Left lung (tissue), 10 donors: ENCODE results near the gene IL34. TPM values are rescaled to one million over a fixed set of nuclear protein-coding genes. Genes with fewer than 3 reads are reported as not detected.

Experiments used
- ATAC-seq: fragments of 200-7000 bp; cut with Tn5 transposase; one replicate; pipeline ENCODE4 v1.9.1; 2020; ENCODE audit warnings: moderate library complexity
- DNase-seq, 4 donors: peaks; one replicate each; pipeline ENCODE4 v3.0.0-alpha.2; 2013 to 2020
- H3K27ac ChIP-seq, 2 donors: fragments of 200-600 bp; sonication (generic) in 1 of 2; one replicate each; pipeline versions ENCODE4 v1.5.0 to v1.8.0; 2020 to 2021
- H3K27me3 ChIP-seq, 2 donors: fragments of 200-600 bp; sonication (generic) in 1 of 2; one replicate each; pipeline versions ENCODE4 v1.5.0 to v1.8.0; 2020 to 2021
- H3K36me3 ChIP-seq, 2 donors: fragments of 200-600 bp; sonication (generic) in 1 of 2; one replicate each; pipeline versions ENCODE4 v1.5.0 to v1.8.0; 2020 to 2021
- H3K4me1 ChIP-seq, 2 donors: fragments of 200-600 bp; one replicate each; pipeline ENCODE4 v1.8.0; 2021
- H3K4me3 ChIP-seq, 2 donors: fragments of 200-600 bp; sonication (generic) in 1 of 2; one replicate each; pipeline versions ENCODE4 v1.5.0 to v1.8.0; 2020 to 2021; ENCODE audit warnings: mild to moderate bottlenecking in 1 of 2
- H3K9me3 ChIP-seq, 2 donors: fragments of 200-600 bp; sonication (generic) in 1 of 2; one replicate each; pipeline versions ENCODE4 v1.5.0 to v1.8.0; 2020 to 2021
- intact Hi-C, 2 donors: fragments of 100-400 bp; cut with DNase I; formaldehyde crosslinking; loops; one replicate each; pipeline versions ENCODE4 v1.11.2 to v1.14.2; 2022
- polyA plus RNA-seq, 6 donors: library from polyadenylated mRNA; unstranded; fragments of 120-200 nt; gene quantifications; one replicate each; pipeline ENCODE4 v1.2.1, GENCODE V29; 2013; ENCODE audit not compliant: insufficient read length in 6 of 6
- total RNA-seq, 2 donors: library from RNA; stranded (reverse); fragmentation: NEBNext Ultra II Directional; extraction: Animal tissue kit (Norgen Biotek cat#: 25700); gene quantifications; one replicate each; pipeline ENCODE4 v1.2.1, GENCODE V29; 2021
- TF ChIP-seq, protein P1 (sequence below), 2 donors: fragments of 200-600 bp; sonication (generic) in 1 of 2; IDR thresholded peaks; one replicate each; pipeline versions ENCODE4 v1.5.0 to v1.8.0; 2021; ENCODE audit warnings: antibody characterized with exemption in 2 of 2
- donor health status: DM: no; HTN: yes; CAD: no.
- donor health status: DM: no; HTN: no; CAD: no.

The IL34 gene
- total and polyA plus RNA-seq, 8 donors = 0.24 to 4.1 (median 0.45) TPM

DNA sequence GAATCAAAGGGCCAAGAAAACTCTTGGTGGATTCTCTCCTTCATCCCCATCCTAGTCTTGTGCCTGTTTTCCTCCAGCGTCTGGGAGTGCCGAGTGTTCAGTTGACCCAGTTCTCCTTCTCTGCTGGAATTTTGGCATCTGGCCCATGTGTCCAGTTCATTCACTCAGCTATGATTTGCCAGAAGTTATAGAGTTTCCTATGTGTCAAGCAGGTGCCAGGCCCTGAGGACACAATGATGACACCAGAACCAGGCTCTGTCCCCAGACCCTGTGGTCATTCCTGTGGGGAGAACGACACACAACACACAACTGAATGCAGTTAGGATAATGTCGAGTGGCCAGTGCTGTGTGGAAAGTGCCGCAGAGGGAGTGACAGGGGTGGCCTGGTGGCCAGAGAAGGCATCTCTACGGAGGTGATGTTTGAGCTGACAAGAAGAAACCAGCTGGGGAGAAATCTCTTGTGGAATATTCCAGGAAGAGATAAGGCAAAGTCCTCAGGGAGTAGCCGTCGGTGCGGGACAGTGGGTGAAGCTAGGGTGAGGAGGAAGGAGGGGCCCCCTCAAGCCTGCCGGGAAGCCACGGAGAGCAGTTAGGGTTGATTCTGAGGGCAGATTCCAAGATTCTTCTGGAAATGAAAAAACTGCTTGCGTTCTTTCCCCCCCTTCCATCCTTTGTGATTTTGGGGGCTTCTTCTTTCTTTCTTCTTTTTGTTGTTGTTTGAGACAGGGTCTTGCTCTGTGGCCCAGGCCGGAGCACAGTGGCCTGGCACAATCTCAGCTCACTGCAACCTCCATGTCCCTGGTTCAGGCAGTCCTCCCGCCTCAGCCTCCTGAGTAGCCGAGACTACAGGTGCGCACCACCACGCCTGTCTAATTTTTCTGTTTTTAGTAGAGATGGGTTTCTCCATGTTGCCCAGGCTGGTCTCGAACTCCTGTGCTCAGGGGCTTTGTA lies 35.8 kb upstream of the IL34 start:
- ATAC-seq (peak; percentile 35), DNase-seq (no peak)
- Histone ChIP-seq H3K27ac (no peak overlapping the region), H3K4me1 (no peaks in the 10 kb centered on the region), H3K4me3 (no peak overlapping the region), H3K27me3 (no peaks in the 10 kb centered on the region), H3K36me3 (no peaks in the 10 kb centered on the region), H3K9me3 (no peaks in the 10 kb centered on the region)
- TF ChIP-seq, protein P1, sequence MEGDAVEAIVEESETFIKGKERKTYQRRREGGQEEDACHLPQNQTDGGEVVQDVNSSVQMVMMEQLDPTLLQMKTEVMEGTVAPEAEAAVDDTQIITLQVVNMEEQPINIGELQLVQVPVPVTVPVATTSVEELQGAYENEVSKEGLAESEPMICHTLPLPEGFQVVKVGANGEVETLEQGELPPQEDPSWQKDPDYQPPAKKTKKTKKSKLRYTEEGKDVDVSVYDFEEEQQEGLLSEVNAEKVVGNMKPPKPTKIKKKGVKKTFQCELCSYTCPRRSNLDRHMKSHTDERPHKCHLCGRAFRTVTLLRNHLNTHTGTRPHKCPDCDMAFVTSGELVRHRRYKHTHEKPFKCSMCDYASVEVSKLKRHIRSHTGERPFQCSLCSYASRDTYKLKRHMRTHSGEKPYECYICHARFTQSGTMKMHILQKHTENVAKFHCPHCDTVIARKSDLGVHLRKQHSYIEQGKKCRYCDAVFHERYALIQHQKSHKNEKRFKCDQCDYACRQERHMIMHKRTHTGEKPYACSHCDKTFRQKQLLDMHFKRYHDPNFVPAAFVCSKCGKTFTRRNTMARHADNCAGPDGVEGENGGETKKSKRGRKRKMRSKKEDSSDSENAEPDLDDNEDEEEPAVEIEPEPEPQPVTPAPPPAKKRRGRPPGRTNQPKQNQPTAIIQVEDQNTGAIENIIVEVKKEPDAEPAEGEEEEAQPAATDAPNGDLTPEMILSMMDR (IDR thresholded peaks at IDR 0.05) = no peak
- intact Hi-C loops = no loop called here

DNA sequence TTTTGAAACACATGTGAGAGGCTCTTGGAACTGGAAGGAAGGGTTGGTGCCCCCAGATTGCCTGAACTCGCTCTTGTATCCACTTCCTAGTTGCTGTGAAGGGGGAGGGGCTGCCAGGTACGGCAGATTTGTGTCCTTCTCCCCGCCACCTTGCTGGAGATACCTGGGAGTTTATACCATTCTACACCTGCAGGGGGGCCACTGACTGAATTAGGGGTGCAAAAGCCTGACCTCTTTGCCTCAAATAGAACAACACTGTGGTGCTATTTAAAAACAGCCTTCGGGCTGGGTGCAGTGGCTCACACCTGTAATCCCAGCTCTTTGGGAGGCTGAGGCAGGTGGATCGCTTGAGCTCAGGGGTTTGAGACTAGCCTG lies 35.1 kb upstream of the IL34 start:
- TF ChIP-seq, protein P1 (IDR thresholded peaks at IDR 0.05) = no peak
- Histone ChIP-seq H3K36me3 (no peaks in the 10 kb centered on the region), H3K27me3 (no peaks in the 10 kb centered on the region), H3K27ac (no peak overlapping the region), H3K4me1 (no peaks in the 10 kb centered on the region), H3K9me3 (no peaks in the 10 kb centered on the region), H3K4me3 (no peak overlapping the region)
- DNase-seq (no peak), ATAC-seq (no peak)
- intact Hi-C loops = no loop called here

DNA sequence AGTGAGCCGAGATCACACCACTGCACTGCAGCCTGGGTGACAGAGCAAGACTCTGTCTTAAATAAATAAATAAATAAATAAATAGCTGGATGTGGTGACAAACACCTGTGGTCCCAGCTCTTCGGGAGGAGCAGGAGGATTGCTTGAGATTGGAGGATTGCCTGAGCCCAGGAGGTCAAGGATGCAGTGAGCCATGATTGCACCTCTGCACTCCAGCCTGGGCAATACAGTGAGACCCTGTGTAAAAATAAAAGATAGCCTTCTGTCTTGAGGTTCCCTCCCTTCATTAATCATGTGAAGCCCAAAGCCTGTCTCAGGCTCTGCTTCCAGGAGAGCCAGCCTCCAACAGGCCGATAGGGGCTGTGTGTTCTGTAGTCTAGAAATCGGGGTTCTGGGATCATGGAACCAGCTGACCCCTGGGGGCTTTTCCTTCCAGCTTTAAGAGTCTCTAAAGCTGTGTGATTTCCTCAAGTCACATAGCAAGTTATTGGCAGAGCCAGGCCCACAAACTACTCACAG lies 34.5 kb upstream of the IL34 start:
- no peaks in the 10 kb centered on the region for H3K4me1 ChIP-seq
- H3K27me3 ChIP-seq = no peaks in the 10 kb centered on the region
- intact Hi-C loops = no loop called here
- TF ChIP-seq, protein P1 (IDR thresholded peaks at IDR 0.05) = no peak
- H3K4me3 ChIP-seq = no peak overlapping the region
- H3K36me3 ChIP-seq = no peaks in the 10 kb centered on the region
- no peak overlapping the region for H3K27ac ChIP-seq
- no peak for DNase-seq
- no peak for ATAC-seq
- no peaks in the 10 kb centered on the region for H3K9me3 ChIP-seq

DNA sequence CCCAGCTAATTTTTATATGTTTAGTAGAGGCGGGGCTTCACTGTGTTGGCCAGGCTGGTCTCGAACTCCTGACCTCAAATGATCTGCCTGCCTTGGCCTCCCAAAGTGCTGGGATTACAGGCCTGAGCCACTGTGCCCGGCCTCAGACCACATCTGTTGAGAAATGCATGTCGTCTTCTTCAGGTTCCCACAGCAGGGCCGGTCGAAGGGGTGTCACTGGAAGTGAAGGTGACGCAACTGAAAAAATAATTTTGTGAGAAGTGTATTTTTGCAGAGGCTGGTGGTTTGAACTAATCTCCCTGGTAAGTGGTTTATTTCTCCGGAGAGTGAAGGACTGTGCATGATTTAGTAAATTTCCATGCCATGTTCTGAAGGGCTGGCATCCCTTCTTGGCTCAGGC lies 33.4 kb upstream of the IL34 start:
- Histone ChIP-seq H3K27ac (no peak overlapping the region), H3K9me3 (no peaks in the 10 kb centered on the region), H3K4me3 (no peak overlapping the region), H3K36me3 (no peaks in the 10 kb centered on the region), H3K4me1 (no peaks in the 10 kb centered on the region), H3K27me3 (no peaks in the 10 kb centered on the region)
- ATAC-seq = no peak
- TF ChIP-seq, protein P1 (IDR thresholded peaks at IDR 0.05) = no peak
- DNase-seq = no peak
- intact Hi-C loops = no loop called here

DNA sequence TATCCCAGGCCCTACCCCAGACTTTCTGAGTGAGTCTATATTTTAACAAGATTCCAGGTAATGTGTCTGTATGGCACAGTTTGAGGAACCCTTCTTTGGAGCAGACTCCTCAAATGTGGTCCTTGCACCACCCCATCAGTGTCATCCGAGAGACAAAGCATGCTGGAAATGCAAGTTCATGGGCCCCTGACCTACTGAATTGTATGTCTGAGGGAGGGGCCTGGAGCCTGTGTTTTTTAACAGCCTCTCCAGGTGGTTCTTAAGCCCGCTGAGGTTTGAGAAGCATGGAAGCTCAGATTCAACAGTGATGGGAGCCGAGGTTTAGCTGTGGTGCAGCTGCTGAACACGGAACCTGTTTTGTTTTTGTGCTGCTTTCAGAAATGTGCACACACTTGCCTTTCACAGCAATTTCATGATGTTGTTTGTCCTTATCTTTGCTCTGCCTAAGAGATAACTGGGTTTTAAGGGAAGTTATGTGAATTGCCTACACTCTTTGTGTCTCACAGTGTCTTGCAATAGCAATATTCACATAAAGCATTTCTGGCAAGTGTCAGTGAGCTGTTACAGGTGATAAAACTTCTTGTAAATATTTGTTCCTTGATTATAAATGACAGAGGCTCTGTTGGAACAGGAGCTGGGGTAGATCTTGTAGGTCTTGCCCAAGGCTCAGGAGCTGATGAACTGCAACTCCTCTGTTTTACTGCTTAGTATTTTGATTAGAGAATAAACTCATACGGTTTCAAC lies 32.0 kb upstream of the IL34 start:
- Histone ChIP-seq H3K4me1 (no peaks in the 10 kb centered on the region), H3K27me3 (no peaks in the 10 kb centered on the region), H3K36me3 (no peaks in the 10 kb centered on the region), H3K9me3 (no peaks in the 10 kb centered on the region), H3K4me3 (no peak overlapping the region), H3K27ac (no peak overlapping the region)
- ATAC-seq (no peak), DNase-seq (no peak)
- TF ChIP-seq, protein P1 (IDR thresholded peaks at IDR 0.05) = no peak
- intact Hi-C loops = no loop called here
